B cell (primary cell): ENCODE measurements around the gene BAIAP2L1.

ENCODE experiments used
- CTCF ChIP-seq: fragments of 200-600 bp; IDR thresholded peaks from one replicate; pipeline ENCODE4 v1.8.0; 2022; ENCODE audit warnings: antibody characterized with exemption, mild to moderate bottlenecking
- EZH2 ChIP-seq: IDR thresholded peaks from 2 replicates; pipeline ENCODE4 v1.6.1; 2012; ENCODE audit warnings: borderline replicate concordance, low read depth, mild to moderate bottlenecking, moderate library complexity, low read length; ENCODE audit not compliant: insufficient read depth, poor library complexity, severe bottlenecking

- no peak for TF ChIP-seq EZH2
- TF ChIP-seq CTCF = no peak
These were observed 156.0 kb downstream of the BAIAP2L1 start for GRCh38 chr7:98244871-98245270.
